ENCODE data around the gene WWP2.

WWP2 gene

DNA sequence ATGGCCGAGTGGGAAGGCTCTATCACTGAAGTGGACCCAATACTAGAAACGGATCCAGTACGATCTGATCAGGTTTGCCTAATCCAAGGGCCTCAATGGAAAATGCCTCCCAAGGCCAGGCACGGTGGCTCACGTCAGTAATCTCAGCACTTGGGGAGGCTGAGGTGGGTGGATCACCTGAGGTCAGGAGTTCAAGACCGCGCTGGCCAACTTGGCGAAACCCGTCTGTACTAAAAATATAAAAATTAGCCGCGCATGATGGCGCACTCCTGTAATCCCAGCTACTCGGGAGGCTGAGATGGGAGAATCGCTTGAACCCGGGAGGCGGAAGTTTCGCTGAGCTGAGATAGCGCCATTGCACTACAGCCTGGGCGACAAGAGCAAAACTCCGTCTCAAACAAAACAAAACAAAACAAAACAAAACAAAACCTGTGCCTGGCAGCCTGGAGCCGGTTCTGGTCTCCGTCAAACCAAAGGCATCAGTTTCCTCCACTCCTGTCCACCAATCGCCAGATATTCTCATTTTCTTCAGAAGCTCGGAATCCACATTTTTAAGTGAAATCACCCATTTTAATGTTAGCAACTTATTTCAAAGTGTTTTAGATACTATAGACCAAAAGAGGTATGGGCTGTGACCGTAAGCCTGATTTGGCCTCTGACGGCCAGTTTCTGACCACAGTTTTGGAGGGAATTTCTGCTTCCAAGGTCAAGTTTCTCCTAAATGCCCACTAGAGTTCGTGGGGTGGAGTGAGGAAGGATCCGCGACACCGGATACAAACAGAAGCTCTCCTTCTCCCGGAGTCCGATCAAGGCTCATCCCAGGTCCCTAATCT, 36.4 kb upstream of the WWP2 start:
- no peak for TF ChIP-seq SIN3A (IDR thresholded peaks at IDR 0.05; ENCODE audit: borderline replicate concordance, insufficient read depth, low read length)
- TF ChIP-seq, protein P1, sequence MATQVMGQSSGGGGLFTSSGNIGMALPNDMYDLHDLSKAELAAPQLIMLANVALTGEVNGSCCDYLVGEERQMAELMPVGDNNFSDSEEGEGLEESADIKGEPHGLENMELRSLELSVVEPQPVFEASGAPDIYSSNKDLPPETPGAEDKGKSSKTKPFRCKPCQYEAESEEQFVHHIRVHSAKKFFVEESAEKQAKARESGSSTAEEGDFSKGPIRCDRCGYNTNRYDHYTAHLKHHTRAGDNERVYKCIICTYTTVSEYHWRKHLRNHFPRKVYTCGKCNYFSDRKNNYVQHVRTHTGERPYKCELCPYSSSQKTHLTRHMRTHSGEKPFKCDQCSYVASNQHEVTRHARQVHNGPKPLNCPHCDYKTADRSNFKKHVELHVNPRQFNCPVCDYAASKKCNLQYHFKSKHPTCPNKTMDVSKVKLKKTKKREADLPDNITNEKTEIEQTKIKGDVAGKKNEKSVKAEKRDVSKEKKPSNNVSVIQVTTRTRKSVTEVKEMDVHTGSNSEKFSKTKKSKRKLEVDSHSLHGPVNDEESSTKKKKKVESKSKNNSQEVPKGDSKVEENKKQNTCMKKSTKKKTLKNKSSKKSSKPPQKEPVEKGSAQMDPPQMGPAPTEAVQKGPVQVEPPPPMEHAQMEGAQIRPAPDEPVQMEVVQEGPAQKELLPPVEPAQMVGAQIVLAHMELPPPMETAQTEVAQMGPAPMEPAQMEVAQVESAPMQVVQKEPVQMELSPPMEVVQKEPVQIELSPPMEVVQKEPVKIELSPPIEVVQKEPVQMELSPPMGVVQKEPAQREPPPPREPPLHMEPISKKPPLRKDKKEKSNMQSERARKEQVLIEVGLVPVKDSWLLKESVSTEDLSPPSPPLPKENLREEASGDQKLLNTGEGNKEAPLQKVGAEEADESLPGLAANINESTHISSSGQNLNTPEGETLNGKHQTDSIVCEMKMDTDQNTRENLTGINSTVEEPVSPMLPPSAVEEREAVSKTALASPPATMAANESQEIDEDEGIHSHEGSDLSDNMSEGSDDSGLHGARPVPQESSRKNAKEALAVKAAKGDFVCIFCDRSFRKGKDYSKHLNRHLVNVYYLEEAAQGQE (IDR thresholded peaks at IDR 0.05; ENCODE audit: insufficient read depth in 1 of 2, low read depth in 2 of 2, low read length in 2 of 2) = no peak
- no peak for TF ChIP-seq POLR2AphosphoS5 (IDR thresholded peaks at IDR 0.05; ENCODE audit: low read depth, low read length)
- TF ChIP-seq FOXP2 (optimal IDR thresholded peaks at IDR 0.05; ENCODE audit: borderline replicate concordance, extremely low read depth, extremely low read length, insufficient read depth) = no peak
- no peak for TF ChIP-seq TAF1 (IDR thresholded peaks at IDR 0.05; ENCODE audit: borderline replicate concordance, insufficient read depth, low read length)

DNA sequence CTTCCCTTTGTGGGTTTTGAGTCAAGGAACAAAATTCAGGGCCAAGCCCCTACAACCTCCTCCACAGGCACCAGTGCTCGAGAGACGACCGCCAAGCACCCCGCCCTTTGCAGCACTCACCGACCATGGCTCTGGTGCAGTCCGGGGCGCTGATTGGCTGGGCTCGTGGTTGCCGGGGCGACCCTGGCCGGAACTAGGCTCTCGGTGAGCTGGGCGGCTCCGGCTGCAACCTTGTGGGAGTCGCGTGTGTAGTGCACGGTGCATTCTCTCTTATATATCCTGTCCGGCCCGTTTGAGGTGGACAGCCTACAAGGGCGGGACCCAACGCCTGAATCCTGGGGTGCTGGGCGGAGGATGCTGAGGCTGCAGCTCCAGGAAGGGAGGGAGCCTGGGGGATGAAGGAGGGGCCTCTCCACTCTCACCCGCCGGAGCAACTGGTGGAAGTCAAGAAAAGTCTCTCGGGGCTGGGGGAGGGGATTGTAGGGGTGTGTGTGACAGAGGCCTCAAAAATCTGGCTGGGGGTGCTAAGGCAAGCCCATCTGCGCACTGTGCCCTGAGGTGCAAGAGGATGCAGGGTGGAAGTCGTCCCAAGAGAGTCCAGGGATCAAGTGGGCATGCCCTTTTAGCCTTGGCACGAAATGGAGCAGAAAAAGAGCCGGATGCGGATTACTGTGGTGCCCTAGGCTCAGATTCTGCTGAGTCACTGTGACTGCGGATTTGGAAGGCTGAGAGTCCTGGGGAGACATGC, 35.6 kb upstream of the WWP2 start, which contains the start of gene NQO1:
NQO1 (minus strand) TSS at position 248 of the 748 bp plus-strand sequence; CDS start at position 127, 121 bp downstream.
- no peak for TF ChIP-seq SIN3A (IDR thresholded peaks at IDR 0.05; ENCODE audit: borderline replicate concordance, insufficient read depth, low read length)
- TF ChIP-seq POLR2AphosphoS5 (IDR thresholded peaks at IDR 0.05; ENCODE audit: low read depth, low read length) = peak; percentile 61; the same call in 1 of the 2 replicates

DNA sequence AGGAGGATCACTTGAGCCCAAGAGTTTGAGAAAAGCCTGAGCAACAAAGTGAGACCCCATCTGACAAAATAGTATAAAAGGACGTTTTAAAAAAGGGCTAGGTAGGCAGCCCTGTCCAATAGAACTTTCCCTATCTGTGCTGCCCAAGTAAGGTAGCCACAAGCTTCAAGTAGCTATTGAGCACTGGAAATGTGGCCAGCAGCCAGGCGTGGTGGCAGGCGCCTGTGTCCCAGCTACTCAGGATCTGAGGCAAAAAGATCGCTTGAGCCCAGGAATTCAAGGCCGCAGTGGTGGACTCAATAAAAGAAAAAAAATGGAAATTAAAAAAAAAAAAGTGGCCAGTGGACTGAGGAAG, 34.2 kb upstream of the WWP2 start:
- TF ChIP-seq, protein P1 (IDR thresholded peaks at IDR 0.05; ENCODE audit: insufficient read depth in 1 of 2, low read depth in 2 of 2, low read length in 2 of 2) = no peak
- TF ChIP-seq TAF1 (IDR thresholded peaks at IDR 0.05; ENCODE audit: borderline replicate concordance, insufficient read depth, low read length) = no peak
- TF ChIP-seq FOXP2 (optimal IDR thresholded peaks at IDR 0.05; ENCODE audit: borderline replicate concordance, extremely low read depth, extremely low read length, insufficient read depth) = no peak
- no peak for TF ChIP-seq SIN3A (IDR thresholded peaks at IDR 0.05; ENCODE audit: borderline replicate concordance, insufficient read depth, low read length)
- TF ChIP-seq POLR2AphosphoS5 (IDR thresholded peaks at IDR 0.05; ENCODE audit: low read depth, low read length) = no peak

DNA sequence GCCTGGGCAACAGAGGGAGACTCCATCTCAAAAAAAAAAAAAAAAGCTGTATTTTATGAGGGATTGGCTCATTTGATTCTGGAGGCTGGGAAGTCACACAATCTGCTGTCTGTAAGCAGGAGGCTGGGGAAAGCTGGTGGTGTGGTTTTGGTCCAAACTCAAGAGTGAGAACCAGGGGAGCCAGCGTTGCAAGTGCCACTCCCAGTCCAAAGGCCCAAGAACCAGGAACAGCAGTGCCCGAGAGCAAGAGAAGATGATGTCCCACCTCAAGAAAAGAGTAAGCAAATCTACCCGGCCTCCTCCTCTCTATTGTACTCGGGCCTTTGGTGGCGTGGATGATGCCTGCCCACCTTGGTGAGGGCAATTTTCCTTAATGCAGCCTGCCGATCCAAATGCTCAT, 30.0 kb upstream of the WWP2 start:
- TF ChIP-seq, protein P1 (IDR thresholded peaks at IDR 0.05; ENCODE audit: insufficient read depth in 1 of 2, low read depth in 2 of 2, low read length in 2 of 2) = no peak
- TF ChIP-seq FOXP2 (optimal IDR thresholded peaks at IDR 0.05; ENCODE audit: borderline replicate concordance, extremely low read depth, extremely low read length, insufficient read depth) = no peak
- no peak for TF ChIP-seq SIN3A (IDR thresholded peaks at IDR 0.05; ENCODE audit: borderline replicate concordance, insufficient read depth, low read length)
- no peak for TF ChIP-seq TAF1 (IDR thresholded peaks at IDR 0.05; ENCODE audit: borderline replicate concordance, insufficient read depth, low read length)
- TF ChIP-seq POLR2AphosphoS5 (IDR thresholded peaks at IDR 0.05; ENCODE audit: low read depth, low read length) = no peak

DNA sequence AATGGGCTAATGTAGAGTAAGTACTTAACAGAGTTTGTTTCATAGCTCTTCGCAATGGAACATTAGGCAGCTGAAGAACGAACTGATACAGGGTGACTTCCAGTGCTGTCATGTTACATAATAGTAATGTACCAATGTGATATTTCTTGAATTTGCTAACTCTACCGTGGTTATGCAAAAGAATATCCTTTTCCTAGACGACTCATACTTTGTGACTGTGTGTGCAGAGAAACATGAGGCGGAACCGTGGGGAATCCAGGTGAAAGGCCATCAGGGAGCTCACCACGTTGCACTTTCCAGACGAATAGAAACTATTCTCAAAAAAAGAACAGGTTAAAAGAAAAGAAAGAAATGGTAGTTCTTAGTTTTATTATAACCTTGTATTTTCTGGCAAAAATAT, 20.6 kb upstream of the WWP2 start:
- TF ChIP-seq FOXP2 (optimal IDR thresholded peaks at IDR 0.05; ENCODE audit: borderline replicate concordance, extremely low read depth, extremely low read length, insufficient read depth) = no peak
- TF ChIP-seq TAF1 (IDR thresholded peaks at IDR 0.05; ENCODE audit: borderline replicate concordance, insufficient read depth, low read length) = no peak
- TF ChIP-seq POLR2AphosphoS5 (IDR thresholded peaks at IDR 0.05; ENCODE audit: low read depth, low read length) = no peak
- TF ChIP-seq SIN3A (IDR thresholded peaks at IDR 0.05; ENCODE audit: borderline replicate concordance, insufficient read depth, low read length) = no peak
- TF ChIP-seq, protein P1 (IDR thresholded peaks at IDR 0.05; ENCODE audit: insufficient read depth in 1 of 2, low read depth in 2 of 2, low read length in 2 of 2) = no peak

Measured in PFSK-1 (cell line).